Lung (tissue), 12 donors: ENCODE measurements around the gene CSNK1A1. TPM values are rescaled to one million over a fixed set of nuclear protein-coding genes. Genes with fewer than 3 reads are reported as not detected.
A peak's percentile ranks its signal among the peaks of the same experiment; 100 is the strongest.

ENCODE experiments used
- ATAC-seq: fragments of 200-7000 bp; cut with Tn5 transposase; one replicate; pipeline ENCODE4 v1.9.1; 2020; ENCODE audit warnings: moderate number of reproducible peaks; ENCODE audit not compliant: insufficient read depth, low FRiP score
- DNase-seq, 3 donors: peaks; one replicate each; pipeline ENCODE4 v3.0.0-alpha.2; 2013 to 2017
- H3K27ac ChIP-seq, 2 donors: one replicate each; pipeline ENCODE4 v1.5.1; 2013; ENCODE audit warnings: mild to moderate bottlenecking in 2 of 2, moderate library complexity in 2 of 2, control low read depth in 1 of 2, inconsistent platforms in 1 of 2, low read depth in 1 of 2, low read length in 1 of 2
- H3K27me3 ChIP-seq, 3 donors: one replicate each; pipeline ENCODE4 v1.5.1; 2013; ENCODE audit warnings: low read length in 2 of 3; ENCODE audit not compliant: control insufficient read depth in 3 of 3, insufficient read depth in 3 of 3
- H3K36me3 ChIP-seq, 4 donors: one replicate each; pipeline ENCODE4 v1.5.1; 2013; ENCODE audit warnings: low read length in 4 of 4, mild to moderate bottlenecking in 1 of 4, moderate library complexity in 1 of 4; ENCODE audit not compliant: control insufficient read depth in 4 of 4, insufficient read depth in 4 of 4
- H3K4me1 ChIP-seq, 5 donors: one replicate each; pipeline ENCODE4 v1.5.1; 2013; ENCODE audit warnings: low read length in 5 of 5, mild to moderate bottlenecking in 2 of 5, moderate library complexity in 1 of 5; ENCODE audit not compliant: control insufficient read depth in 5 of 5, insufficient read depth in 5 of 5
- H3K4me3 ChIP-seq: one replicate; pipeline ENCODE4 v1.5.1; 2013; ENCODE audit warnings: mild to moderate bottlenecking, control low read depth, moderate library complexity
- H3K9ac ChIP-seq, 2 donors: one replicate each; pipeline ENCODE4 v1.5.1; 2013; ENCODE audit warnings: low read length in 2 of 2, control low read depth in 1 of 2; ENCODE audit not compliant: insufficient read depth in 1 of 2
- H3K9me3 ChIP-seq, 4 donors: one replicate each; pipeline ENCODE4 v1.5.1; 2013; ENCODE audit warnings: low read length in 3 of 4, mild to moderate bottlenecking in 1 of 4, moderate library complexity in 1 of 4; ENCODE audit not compliant: control insufficient read depth in 4 of 4, insufficient read depth in 3 of 4
- WGBS, 2 donors: extraction: QIAGEN DNeasy Blood & Tissue Kit; methylation state at CpG; one replicate each; pipeline ENCODE4 v1.1.7; 2013; 5-methylcytosine and 5-hydroxymethylcytosine counted together
- polyA plus RNA-seq, 2 donors: library from polyadenylated mRNA; stranded (reverse); fragments of 200-250 nt; gene quantifications; one replicate each; pipeline ENCODE4 v1.2.1, GENCODE V29; 2013
- total RNA-seq, 2 donors: library from RNA; depleted of rRNA in 1 of 2; stranded (reverse); fragments of >200 nt in 1 of 2; gene quantifications; one replicate each; pipeline ENCODE4 v1.2.1, GENCODE V29; 2014 to 2021
- TF ChIP-seq, protein P1 (sequence below): IDR thresholded peaks from 2 replicates; pipeline ENCODE4 v1.5.1; 2012; ENCODE audit warnings: mild to moderate bottlenecking; ENCODE audit errors: control extremely low read depth, extremely low read depth
- donor health status: control.
- donor health status: control.
- donor health status: Bipolar disorder and iron deficiency.
- donor health status: healthy.
- donor health status: DM: yes; HTN: yes; CAD: no.

CSNK1A1 gene
- total and polyA plus RNA-seq, 4 donors = 48.6 to 299 (median 193) TPM

DNA sequence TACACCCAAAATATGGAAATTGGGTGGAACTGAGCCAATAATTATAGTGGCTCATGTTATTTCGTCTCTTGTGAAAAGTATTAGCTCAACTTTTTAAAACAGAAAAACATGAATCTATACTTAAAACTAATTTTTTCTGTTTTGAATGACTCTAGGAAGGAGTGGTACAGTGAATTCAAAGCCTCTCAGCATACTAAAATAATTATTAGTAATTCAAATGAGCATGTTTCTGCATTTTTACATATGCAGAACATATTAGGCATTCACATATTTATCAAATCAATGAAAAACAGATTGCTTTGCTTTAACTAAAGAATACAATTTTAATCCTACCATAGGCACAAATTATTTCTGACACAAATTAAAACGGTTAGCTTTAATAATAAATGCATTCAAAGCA, 54.3 kb downstream of the CSNK1A1 start:
- no peaks in the 10 kb centered on the region for H3K27me3 ChIP-seq
- H3K36me3 ChIP-seq = peaks cover 8 to 31% (median 22%) of the 10 kb centered on the region in 4 donors
- no peak overlapping the region for H3K9ac ChIP-seq
- DNase-seq (no peak), ATAC-seq (no peak)
- TF ChIP-seq, protein P1, sequence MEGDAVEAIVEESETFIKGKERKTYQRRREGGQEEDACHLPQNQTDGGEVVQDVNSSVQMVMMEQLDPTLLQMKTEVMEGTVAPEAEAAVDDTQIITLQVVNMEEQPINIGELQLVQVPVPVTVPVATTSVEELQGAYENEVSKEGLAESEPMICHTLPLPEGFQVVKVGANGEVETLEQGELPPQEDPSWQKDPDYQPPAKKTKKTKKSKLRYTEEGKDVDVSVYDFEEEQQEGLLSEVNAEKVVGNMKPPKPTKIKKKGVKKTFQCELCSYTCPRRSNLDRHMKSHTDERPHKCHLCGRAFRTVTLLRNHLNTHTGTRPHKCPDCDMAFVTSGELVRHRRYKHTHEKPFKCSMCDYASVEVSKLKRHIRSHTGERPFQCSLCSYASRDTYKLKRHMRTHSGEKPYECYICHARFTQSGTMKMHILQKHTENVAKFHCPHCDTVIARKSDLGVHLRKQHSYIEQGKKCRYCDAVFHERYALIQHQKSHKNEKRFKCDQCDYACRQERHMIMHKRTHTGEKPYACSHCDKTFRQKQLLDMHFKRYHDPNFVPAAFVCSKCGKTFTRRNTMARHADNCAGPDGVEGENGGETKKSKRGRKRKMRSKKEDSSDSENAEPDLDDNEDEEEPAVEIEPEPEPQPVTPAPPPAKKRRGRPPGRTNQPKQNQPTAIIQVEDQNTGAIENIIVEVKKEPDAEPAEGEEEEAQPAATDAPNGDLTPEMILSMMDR = no peak
- 77 to 80% methylated on average over 2 of the region's 2 CpGs for WGBS, 2 donors
- no peaks in the 10 kb centered on the region for H3K9me3 ChIP-seq
- no peak overlapping the region for H3K4me3 ChIP-seq
- H3K4me1 ChIP-seq = peaks cover 0 to 11% (median 0%) of the 10 kb centered on the region in 5 donors
- H3K27ac ChIP-seq = no peak overlapping the region

DNA sequence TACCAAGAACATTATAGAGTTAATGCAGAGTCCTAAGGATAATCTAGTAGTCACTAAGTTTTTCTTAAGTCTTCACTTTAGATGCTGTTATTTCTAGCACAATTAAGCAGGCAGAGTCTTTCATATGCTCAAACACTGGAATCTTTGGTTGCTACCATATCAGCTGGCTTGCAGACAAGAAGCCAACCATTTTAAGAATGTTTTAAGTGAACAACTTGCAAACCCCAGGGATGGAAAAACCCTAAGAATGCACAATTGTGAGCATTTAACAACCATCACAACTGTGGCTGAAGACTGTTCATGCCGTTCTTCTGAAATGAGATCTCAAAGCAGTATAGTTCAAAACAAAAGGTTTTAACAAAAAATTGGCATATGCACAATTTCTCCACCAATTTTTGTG, 55.1 kb downstream of the CSNK1A1 start:
- Histone ChIP-seq H3K4me3 (no peak overlapping the region), H3K9me3 (no peaks in the 10 kb centered on the region), H3K27me3 (no peaks in the 10 kb centered on the region), H3K4me1 (peaks cover 0 to 11% (median 0%) of the 10 kb centered on the region in 5 donors), H3K36me3 (peaks cover 8 to 29% (median 19%) of the 10 kb centered on the region in 4 donors), H3K9ac (no peak overlapping the region), H3K27ac (no peak overlapping the region)
- DNase-seq = no peak
- no peak for ATAC-seq
- 83 to 97% methylated on average over 1 of the region's 1 CpG for WGBS, 2 donors
- TF ChIP-seq, protein P1 = no peak

DNA sequence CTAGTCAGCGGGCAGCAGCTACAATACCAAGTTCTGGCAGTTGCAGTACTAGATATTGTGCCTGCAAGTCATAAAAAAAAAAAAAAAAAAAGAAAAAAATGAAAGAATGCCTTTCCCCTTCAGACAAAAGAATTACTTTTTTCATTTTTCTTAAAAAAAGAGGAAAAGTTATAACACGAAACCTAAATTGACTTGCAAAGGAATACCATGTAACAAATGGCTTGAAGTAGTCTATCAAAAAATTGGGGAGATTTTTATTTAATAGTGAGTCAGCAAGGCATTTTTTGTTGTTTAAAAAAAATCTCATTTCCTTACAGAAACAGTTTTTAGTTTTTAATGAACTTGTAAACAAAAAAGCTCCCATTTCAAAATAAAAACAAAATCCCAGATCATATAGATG, 55.6 kb downstream of the CSNK1A1 start:
- Histone ChIP-seq H3K4me1 (peaks cover 0 to 15% (median 0%) of the 10 kb centered on the region in 5 donors), H3K36me3 (peaks cover 6 to 26% (median 17%) of the 10 kb centered on the region in 4 donors), H3K9ac (no peak overlapping the region), H3K27ac (peak overlapping the region in 1 of 2 donors; percentile 33), H3K9me3 (no peaks in the 10 kb centered on the region), H3K4me3 (no peak overlapping the region), H3K27me3 (no peaks in the 10 kb centered on the region)
- DNase-seq (no peak), ATAC-seq (no peak)
- TF ChIP-seq, protein P1 = no peak
- WGBS, 2 donors = 96 to 97% methylated on average over 2 of the region's 2 CpGs

DNA sequence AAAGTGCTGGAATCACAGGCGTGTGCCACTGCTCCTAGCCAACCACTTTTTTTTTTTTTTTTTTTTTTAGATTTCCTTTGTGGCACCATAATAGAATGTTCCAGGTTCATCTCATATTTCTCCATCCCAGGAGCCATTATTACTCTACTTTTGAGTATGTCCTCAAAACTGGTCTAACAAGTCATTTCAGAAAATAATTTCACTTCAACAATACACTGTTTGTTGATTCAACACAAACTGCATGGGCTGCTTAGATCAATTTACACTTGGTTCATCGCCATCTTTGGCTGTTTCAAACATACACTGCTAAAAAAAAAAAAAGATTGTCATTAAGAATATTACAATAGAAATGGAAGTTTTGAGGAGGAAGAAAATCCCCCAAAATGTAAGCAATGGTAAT, 57.9 kb downstream of the CSNK1A1 start:
- DNase-seq (peak in 2 of 3 donors; percentile 49 to 54), ATAC-seq (no peak)

More for the DNA sequence above, 57.9 kb downstream of the CSNK1A1 start:
- Histone ChIP-seq H3K4me1 (peaks cover 0 to 17% (median 7%) of the 10 kb centered on the region in 5 donors), H3K27ac (peak overlapping the region in 1 of 2 donors; percentile 21), H3K4me3 (no peak overlapping the region), H3K36me3 (peaks cover 4 to 19% (median 9%) of the 10 kb centered on the region in 4 donors), H3K9ac (no peak overlapping the region), H3K9me3 (no peaks in the 10 kb centered on the region), H3K27me3 (no peaks in the 10 kb centered on the region)
- 79 to 86% methylated on average over 2 of the region's 2 CpGs for WGBS, 2 donors
- TF ChIP-seq, protein P1 = no peak
